Measurements from ENCODE around the gene CUX1.

DNA sequence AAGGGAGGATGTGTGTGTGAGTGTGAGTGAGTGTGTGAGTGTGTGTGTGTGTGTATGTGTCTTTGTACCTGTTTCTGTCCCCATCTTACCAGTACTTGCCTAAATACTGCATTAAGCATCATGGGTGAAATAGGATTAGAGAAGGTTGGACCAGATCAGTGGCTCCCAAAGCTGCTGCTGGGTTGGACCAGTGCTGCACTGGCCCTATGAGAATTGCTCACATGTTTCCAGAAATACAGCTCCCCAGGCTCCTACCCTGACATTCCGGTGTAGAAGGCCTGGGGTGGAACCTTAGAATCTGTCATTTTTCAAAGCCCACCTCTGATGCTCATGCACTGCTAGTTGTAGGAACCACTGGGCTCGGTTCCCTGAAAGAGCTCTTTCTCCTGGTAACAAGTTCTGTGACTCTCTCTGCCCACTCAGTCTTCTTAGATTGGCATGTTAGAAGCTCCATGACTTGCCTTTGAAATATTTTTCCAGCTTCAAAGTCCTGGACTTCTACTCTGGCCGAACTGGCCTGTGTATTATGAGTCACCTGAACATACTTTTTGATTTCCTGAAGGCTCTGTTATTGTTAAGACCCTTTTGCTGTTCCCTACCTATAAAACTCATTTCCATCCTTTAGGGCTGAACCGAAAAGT lies 224.7 kb downstream of the CUX1 start:
- TF ChIP-seq EZH2 (IDR thresholded peaks at IDR 0.05; ENCODE audit: low read length, unreplicated experiment) (no peak), EZH2phosphoT487 (IDR thresholded peaks at IDR 0.05; ENCODE audit: borderline replicate concordance, low read length) (no peak)
- TF ChIP-seq, protein P1, sequence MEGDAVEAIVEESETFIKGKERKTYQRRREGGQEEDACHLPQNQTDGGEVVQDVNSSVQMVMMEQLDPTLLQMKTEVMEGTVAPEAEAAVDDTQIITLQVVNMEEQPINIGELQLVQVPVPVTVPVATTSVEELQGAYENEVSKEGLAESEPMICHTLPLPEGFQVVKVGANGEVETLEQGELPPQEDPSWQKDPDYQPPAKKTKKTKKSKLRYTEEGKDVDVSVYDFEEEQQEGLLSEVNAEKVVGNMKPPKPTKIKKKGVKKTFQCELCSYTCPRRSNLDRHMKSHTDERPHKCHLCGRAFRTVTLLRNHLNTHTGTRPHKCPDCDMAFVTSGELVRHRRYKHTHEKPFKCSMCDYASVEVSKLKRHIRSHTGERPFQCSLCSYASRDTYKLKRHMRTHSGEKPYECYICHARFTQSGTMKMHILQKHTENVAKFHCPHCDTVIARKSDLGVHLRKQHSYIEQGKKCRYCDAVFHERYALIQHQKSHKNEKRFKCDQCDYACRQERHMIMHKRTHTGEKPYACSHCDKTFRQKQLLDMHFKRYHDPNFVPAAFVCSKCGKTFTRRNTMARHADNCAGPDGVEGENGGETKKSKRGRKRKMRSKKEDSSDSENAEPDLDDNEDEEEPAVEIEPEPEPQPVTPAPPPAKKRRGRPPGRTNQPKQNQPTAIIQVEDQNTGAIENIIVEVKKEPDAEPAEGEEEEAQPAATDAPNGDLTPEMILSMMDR (conservative IDR thresholded peaks at IDR 0.05; ENCODE audit: low read depth, low read length) = no peak
